DMS153 treated with DMSO at 0.1 percent for 48 hours (cell line): Measurements from ENCODE around the gene CTU2.
"Not testable (repeated sequence)": the region's sequence is repeated elsewhere in the genome, so short reads cannot be mapped to it uniquely, and the experiment has no call there.

Experiments
- DNase-seq: peaks from one replicate; lab custom pipeline; 2025; ENCODE audit not compliant: unreplicated experiment; lab: John Stamatoyannopoulos, UW

The CTU2 gene

GRCh38 chr16:88706229-88706964, at the start of gene CTU2, which contains the start of gene RNF166:
Gene CTU2 (plus strand): TSS chr16:88706503. CDS start chr16:88706531, 28 bp downstream.
Gene RNF166 (minus strand): TSS chr16:88706408. CDS start chr16:88706325, 83 bp downstream.
- peak; percentile 59 for DNase-seq

- no peak for DNase-seq
Measured at GRCh38 chr16:88657371-88657770, 48.9 kb upstream of the CTU2 start.

GRCh38 chr16:88658714-88659113, 47.6 kb upstream of the CTU2 start:
- DNase-seq, result no peak

- no peak for DNase-seq
Measured at GRCh38 chr16:88659160-88659559, 47.1 kb upstream of the CTU2 start.

- no peak for DNase-seq
Measured at GRCh38 chr16:88661468-88661867, 44.8 kb upstream of the CTU2 start.

GRCh38 chr16:88662222-88662842, 44.0 kb upstream of the CTU2 start:
- DNase-seq, result no peak

GRCh38 chr16:88662843-88663606, 43.3 kb upstream of the CTU2 start, which contains the start of gene MVD:
Gene MVD (minus strand): TSS chr16:88663091. CDS start chr16:88663080, 11 bp downstream.
- DNase-seq, result peak; percentile 90

- no peak for DNase-seq
Measured at GRCh38 chr16:88665148-88665547, 41.2 kb upstream of the CTU2 start.

- no peak for DNase-seq
Measured at GRCh38 chr16:88665570-88665969, 40.7 kb upstream of the CTU2 start.

GRCh38 chr16:88667461-88667860, 38.8 kb upstream of the CTU2 start:
- DNase-seq, result no peak

GRCh38 chr16:88669493-88669892, 36.8 kb upstream of the CTU2 start:
- DNase-seq, result not testable (repeated sequence)

GRCh38 chr16:88669980-88670379, 36.3 kb upstream of the CTU2 start:
- DNase-seq, result no peak

- no peak for DNase-seq
Measured at GRCh38 chr16:88671806-88672205, 34.5 kb upstream of the CTU2 start.

- no peak for DNase-seq
Measured at GRCh38 chr16:88672776-88673175, 33.5 kb upstream of the CTU2 start.

- no peak for DNase-seq
Measured at GRCh38 chr16:88673716-88674379, 32.5 kb upstream of the CTU2 start.

- no peak for DNase-seq
Measured at GRCh38 chr16:88676502-88677242, 29.6 kb upstream of the CTU2 start.

GRCh38 chr16:88677721-88678120, 28.6 kb upstream of the CTU2 start:
- DNase-seq, result no peak

- no peak for DNase-seq
Measured at GRCh38 chr16:88678224-88678979, 27.9 kb upstream of the CTU2 start.

- DNase-seq, result no peak
Measured at GRCh38 chr16:88680554-88681083, 25.7 kb upstream of the CTU2 start.
